GM11168 (cell line): ENCODE results near the gene BTG1.

Source experiments
- in situ Hi-C: fragments of 300-500 bp; cut with MboI; formaldehyde crosslinking; loops from one replicate; pipeline ENCODE4 v1.12.0; 2022; ENCODE audit warnings: low sequenced_read_pairs; ENCODE audit not compliant: unreplicated experiment

BTG1 gene

DNA sequence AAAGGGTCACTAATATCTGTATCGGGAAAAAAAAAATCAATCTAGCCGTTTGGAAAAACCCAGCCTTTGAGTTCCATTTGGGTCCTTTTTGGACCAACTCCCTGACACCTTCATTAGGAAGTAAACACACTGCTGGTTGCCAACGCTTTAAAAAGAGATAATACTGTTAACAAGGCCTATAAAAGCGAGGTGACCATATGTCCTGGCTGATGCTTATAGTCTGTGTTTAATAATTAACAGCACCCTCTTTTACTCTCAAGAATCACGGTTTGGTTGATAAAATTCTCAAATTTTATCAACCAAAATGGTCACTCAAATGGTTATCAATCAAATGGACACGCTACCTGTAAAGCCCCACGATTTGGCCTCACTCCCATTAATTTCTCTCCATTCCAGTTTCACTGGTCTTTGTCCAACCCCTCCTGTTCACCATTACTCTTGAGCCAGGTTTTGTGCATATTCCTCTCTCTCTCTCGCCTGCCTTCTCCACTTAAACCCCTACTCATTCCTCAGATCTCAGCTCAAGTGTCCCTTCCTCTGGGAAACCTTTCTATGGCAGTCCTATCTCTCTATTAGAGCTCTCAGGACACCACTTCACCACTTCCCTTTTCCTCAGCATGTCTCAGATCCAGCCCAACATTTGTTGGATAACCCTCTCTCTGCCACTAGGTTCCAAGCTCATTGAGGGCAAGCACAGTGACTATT lies 9.5 kb downstream of the BTG1 start:
- in situ Hi-C loops = loop anchor here (10.0 to 25.0 kb wide), 3 partner anchors 321 to 749 kb away; no protein-coding TSS in a partner anchor

DNA sequence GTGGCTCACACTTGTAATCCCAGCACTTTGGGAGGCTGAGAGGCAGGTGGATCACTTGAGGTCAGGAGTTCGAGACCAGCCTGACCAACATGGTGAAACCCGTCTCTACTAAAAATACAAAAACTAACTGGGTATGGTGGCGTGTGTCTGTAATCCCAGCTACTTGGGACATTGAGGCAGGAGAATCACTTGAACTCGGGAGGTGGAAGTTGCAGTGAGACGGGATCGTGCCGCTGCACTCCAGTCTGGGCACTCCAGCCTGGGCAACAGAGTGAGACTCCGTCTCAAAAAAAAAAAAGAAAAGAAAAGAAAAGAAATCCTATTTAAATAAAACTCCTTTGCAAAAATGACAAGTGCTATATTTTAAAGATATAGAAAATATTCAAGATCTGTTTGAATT lies 10.1 kb downstream of the BTG1 start:
- in situ Hi-C loops = loop anchor here (10.0 to 25.0 kb wide), 3 partner anchors 321 to 748 kb away; no protein-coding TSS in a partner anchor

DNA sequence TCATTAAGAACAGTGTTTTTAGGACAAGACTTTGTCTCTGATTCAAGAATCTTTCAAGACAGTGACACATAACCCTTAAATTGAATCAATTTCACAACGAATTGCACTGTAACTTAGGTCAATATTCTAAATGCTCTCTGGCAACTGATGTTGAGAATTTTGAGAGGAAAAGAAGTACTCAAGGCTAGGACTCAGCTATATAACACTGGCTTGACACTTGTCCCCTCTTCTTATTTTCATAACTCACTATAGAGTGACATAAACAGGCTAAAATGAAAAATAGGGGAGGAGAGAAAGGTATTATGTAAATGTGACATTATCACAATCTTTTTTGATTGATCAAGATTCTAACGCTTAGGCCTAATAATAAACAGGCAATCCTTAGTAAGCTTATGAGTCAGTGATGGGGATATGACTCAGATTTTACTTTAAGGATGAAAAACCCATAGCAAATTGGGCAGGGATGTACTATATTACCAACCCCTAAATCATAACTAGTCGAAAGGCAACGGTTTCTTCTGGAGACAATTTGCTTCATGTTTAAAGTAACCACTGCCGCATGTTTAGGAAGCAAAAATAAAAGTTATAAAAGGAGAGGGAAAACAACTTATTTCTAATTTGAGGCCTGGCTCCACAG lies 10.9 kb downstream of the BTG1 start:
- in situ Hi-C loops = loop anchor here (10.0 to 25.0 kb wide), 3 partner anchors 320 to 747 kb away; no protein-coding TSS in a partner anchor

DNA sequence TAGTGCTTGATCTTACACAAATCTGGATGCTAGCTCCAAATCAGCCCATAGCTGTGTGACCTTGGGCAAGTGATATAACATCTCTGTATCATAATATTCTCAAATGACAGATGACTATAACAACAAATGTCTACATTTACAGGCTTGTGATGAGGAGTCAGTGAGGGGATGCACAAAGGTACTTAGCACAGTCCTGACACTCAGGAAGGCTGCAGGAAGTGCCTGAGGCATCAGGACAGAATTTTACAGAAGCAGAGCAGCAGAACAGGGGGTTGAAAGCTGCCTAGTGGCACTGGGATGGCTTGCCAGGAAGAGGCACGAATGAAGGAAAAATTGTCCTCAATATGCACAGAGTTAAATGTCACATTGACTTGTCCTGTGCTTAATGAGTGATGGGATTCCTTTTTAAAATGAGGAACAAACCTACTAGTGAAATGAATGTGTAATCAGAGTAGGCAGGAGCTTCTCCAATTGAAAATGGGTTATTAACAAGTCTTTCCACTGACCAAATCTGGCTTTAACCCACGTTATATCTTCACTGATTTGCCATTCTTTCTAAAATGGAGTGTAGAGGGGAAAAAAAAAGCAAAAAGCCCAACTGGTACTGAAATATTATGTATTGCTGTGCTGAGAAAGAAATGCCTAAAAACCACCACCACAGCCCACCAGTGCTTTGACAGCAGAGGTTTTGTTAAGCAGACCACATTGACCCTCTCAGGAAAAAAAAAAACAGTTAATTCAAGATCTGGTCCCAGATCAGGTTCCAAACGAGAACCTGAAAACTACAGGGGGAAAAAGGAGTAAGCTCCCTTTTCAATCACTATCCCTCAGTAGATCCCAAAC lies 11.6 kb downstream of the BTG1 start:
- in situ Hi-C loops = loop anchor here (10.0 to 25.0 kb wide), 3 partner anchors 319 to 747 kb away; no protein-coding TSS in a partner anchor

DNA sequence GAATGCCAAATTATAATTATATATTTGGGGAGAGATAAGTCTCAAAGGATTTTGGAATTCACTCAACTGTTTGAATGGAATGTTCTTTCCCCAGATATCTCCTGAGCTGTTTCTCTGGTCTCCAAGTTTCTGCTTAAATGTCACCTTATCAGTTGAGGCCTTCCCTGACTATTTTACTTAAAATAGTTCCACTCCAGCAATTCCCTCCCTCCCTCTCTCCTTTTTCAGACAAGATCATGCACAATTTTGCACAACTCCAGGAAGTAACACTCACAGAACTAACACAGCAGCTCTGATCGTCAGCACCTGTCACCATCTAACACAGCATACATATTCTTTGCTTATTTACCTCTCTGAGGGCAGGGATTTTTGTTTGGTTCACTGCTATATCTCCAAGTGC lies 12.5 kb downstream of the BTG1 start:
- in situ Hi-C loops = loop anchor here (10.0 to 25.0 kb wide), 3 partner anchors 318 to 746 kb away; no protein-coding TSS in a partner anchor

DNA sequence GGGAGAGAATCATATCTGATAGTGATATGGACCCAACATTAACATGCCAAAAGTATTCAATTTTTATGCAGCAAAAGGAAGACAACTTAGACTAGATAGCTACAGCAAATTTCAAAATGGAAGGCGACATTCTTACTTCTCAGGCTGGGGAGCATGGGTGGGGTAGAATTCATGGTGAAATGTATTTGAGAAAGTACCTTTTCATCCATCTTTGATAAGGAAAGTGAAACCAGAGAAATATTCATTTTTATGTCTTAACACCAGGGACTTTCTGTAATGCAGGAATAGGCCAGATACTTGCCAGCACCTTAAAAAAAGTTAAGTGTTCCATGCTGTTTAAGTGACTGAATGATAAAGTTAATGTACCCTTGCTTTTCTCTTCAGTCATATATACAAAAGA lies 13.4 kb downstream of the BTG1 start:
- in situ Hi-C loops = loop anchor here (10.0 to 25.0 kb wide), 3 partner anchors 317 to 745 kb away; no protein-coding TSS in a partner anchor

DNA sequence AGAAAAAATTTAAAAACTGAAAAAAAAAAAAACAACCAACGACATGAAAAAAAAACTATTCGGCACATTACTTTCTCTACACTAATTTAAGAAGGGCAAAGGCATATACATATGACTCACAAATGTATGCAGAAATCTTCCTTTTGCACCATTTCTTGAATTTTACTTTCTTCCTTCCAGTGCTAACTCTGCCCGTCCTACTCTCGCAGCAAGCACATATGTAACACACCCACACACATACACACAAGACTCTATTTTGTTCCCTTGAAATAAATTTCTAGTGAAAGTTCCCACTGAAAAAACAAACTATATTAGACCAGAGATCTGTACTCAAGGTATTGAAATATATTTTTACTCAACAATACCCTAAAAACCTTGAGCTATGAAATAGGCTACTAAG lies 14.6 kb downstream of the BTG1 start:
- in situ Hi-C loops = loop anchor here (10.0 to 25.0 kb wide), 3 partner anchors 316 to 744 kb away; no protein-coding TSS in a partner anchor

DNA sequence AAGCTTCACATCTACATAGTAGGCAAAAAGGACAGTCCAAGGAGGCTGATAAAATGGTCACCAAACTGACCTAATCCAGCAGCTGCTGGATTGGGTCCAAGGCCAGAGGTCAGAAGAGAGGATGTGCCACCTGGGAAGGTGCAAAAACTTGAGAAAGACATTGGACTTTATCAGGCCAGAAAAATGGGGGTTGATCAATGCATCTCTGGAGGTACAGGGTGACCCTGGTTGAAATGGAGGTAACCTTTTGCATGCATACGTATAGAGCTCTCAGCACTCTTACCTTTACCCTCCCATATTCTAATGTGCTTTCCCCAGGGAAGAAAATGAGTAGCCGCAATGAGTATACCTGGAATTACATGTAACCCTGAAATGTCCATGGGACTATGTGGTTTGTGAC lies 16.0 kb downstream of the BTG1 start:
- in situ Hi-C loops = loop anchor here (10.0 to 25.0 kb wide), 3 partner anchors 315 to 742 kb away; no protein-coding TSS in a partner anchor

DNA sequence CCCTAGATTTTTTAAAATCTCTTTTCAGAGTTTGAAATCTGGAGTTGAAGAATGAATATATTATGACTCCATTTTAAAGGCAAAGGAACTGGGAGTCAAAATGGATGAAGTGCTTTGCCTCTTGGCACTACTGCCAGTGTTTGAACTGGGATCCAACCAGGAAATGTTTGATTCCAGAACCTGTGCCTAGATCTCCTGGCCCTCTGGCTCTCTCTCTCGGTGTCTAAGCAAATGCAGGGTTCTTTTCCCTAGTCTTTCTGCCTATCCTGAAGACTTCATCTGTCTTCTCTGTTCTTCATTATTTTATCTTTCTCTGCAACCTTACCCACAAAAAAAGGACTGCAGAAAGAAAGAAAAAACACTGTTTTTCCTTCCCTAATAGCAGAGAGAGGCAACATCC lies 17.0 kb downstream of the BTG1 start:
- in situ Hi-C loops = loop anchor here (25.0 kb wide), 2 partner anchors 541 to 741 kb away; no protein-coding TSS in a partner anchor

DNA sequence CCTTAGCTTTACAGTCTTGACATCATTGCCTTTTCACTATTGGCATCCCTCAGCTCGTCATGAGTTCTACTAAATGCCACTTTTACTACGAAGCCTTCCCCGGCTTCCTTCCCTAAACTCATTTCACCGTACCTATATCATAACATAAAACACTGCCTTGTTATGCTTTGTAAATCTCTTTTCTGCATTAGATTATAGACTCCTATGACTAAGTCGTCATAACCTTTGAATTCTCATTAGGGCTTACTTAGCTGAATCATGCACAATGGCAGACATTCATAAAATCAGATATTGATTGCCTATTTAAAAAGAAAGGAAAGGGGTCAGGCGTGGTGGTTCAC lies 21.0 kb downstream of the BTG1 start:
- in situ Hi-C loops = loop anchor here (25.0 kb wide), 2 partner anchors 537 to 737 kb away; no protein-coding TSS in a partner anchor

DNA sequence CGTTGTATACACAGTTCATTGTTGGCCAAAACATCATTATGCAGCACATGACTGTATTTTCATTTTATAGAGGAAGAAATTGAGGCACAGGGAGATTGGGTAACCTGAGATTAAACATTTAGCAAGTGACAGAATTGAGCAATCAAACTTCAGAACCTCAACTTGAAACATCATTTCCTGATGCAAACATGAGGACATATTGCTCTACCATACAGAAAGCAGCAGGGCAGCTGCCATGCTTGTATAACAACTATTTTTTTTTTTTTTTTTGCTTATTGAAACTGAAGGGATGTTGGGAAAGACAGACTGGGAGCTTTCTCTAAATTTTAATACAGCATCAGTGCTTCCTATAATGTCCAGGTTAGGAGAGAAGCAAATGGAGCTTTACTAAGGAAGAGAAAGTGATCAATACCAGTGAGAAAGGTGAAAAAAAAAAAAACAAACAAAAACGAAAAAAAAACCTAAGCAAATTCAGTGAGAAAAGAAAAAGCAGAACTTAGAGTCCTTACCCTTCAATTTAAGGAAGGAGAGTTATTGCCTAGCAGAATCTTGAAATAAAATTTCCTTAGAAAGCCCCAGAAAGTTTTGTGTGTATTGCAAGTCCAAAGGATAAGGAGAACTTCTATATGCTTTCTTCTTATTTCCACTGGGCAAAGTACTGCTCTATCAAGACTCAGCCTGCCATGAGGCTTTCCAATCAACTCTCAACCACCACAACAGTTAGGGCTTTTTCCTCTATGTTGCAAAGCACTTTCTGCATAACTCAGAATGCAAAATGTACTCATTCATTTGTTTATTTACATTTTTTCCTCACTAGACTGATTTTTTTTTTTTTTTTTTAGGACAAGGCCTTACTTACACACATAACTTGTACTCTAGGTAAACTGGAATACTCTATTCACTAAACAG lies 21.6 kb downstream of the BTG1 start:
- in situ Hi-C loops = no loop called here

DNA sequence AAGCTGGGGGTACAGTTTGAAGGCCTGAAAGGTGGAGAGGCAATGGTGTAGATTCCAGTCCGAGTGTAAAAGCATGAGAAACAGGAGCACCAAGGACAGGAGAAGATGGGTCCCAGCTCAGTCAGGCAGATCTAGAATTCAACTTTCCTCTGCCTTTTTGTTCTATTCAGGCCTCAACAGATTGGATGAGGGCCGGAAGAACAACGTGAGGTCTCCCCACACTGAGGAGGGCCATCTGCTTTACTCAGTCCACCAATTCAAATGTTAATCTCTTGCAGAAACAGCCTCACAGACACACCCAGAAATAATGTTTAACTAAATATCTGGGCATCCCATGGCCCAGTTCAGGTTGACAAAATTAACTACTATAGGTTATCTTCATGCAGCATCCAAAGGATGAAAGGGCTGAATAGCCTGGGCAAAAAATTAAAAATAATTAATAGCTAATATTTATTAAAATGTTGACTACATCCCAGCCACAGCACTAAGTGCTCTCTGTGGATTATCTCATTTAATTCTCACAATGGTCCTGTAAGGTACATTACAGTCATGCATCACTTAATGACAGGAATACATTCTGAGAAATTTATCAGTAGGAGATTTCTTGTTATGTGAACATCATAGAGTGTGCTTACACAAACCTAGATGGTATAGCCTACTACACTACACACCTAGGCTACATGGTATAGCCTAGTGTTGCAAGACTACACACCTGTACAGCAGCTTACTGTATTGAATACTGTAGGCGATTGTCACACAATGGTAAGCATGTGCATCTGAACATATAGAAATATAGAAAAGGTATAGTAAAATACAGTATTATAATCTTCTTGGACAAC lies 22.5 kb downstream of the BTG1 start:
- in situ Hi-C loops = no loop called here

DNA sequence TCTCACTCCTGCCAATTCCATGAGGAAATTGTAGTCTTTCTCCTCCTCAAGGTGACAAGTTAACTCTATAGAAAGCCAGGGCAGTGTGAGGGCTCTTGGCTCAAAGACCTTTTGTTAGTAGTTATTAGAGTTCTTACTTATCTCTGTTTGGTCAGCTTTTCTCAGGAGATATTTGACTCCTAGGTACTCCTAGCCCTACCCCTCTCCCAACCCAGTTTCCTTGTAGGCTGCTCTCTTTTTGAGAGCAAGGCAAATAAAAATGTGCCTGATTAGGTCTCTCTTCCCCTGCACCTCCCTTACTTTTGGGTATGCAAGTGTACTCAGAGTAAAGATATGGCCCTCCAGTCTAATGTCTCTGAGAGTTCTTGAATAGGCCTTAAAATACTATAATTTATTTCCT lies 23.8 kb downstream of the BTG1 start:
- in situ Hi-C loops = no loop called here

DNA sequence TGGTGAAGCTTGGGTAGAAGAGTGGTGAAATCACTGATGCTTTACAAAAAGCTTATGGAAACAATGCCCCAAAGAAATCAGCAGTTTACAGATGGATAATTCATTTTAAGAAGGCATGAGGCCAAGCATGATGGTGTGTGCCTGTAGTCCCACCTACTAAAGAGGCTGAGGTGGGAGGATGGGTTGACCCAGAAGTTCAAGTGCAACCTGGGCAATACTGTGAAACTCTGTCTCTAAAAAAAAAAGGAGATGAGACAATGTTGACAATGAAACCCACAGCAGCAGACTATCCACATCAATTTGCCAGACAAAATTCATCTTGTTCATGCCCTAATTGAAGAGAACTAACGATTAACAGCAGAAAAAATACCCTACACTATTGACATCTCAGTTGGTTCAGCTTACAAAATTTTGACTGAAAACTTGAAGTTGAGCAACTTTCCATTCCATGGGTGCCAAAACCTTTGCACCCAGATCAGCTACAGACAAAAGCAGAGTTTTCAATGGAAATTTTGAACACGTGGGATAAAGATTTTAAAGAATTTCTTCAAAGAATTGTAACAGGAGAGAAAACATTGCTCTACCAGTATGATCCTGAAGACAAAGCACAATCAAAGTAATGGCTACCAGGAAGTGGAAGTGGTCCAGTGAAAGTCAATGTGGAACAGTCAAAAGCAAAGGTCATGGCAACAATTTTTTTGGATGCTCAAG lies 26.7 kb downstream of the BTG1 start:
- in situ Hi-C loops = no loop called here

DNA sequence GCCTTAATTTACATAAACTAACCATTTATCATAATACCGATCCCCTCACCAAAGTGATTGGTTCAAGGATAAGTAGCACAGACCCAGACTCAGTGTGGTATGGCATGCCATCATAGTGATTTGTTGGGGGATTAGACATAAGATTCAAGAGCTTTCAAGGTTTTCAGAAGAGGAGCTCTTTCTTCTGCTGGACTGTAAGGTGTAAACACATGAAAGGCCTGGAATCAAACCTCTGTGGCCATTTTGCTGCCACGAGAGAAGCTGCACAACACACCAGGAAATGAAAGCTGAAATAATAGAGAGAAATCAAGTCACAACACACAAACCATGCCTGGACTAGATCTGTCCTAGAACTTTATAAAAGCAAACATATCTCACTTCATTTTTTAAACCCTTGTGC lies 30.8 kb downstream of the BTG1 start:
- in situ Hi-C loops = no loop called here

DNA sequence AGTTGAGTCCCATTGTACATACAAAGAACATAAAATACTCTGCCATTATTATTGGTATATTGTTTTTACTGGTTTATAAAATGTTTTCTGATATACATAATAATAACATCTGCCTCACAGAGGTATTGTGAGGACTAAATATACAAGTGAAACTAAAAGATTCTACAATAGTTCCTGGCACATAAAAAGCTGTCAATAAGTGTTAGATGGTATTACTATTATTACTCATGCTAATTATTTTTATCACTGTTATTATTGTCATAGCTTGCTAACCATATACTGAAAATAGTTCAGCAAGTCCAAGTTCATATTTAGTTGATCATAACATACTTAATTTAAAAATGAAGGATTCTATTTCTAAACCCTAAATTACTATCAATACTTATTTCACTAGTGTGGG lies 34.4 kb downstream of the BTG1 start:
- in situ Hi-C loops = no loop called here

DNA sequence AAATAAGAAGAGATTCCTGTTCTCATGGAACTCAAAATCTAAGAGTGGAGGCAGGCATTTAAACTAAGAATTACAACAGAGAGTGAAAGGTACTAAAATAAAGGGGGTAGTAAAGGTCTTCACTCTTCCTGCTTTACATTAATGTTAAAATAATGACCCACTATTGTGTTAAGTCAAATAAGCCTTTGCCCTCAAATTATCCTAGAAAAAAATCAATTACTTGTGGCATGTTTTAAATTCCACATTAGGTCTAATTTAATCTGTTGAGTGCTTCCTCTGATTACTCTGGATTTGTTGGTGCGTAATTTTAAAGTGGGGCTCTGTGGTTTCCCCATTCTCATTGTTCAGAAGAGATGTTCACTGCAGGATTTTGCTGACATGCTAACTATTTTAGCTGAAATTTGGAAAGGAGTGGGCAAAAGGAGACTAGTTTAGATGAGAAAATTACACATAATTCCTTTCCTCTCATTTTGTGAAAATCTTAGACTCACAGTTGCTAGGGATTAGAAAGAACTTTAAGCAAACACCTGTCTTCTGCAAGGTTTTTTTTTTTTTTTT lies 35.5 kb downstream of the BTG1 start:
- in situ Hi-C loops = no loop called here

DNA sequence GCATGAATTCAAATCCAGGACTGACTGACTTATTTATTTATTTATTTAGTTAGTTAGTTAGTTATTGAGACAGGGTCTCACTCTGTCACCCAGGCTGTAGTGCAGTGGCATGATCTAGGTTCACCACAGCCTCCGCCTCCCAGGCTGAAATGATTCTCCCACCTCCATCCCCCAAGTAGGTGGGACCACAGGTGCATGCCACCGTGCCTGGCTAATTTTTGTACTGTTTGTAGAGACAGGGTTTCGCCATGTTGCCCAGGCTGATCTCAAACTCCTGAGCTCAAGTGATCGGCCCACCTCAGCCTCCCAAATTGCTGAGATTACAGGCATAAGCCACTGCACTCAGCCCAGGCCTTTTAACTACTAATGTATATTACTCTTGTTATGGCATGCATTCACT lies 36.0 kb downstream of the BTG1 start:
- in situ Hi-C loops = no loop called here
